ENCODE data around the gene TMEM217.

TMEM217 gene

GRCh38 chr6:37174515-37175331 is 83.2 kb downstream of the TMEM217 start:
- H3K9me3 ChIP-seq (ENCODE audit: insufficient read depth, low read length), result no peaks in the 10 kb centered on the region
- no peaks in the 10 kb centered on the region for H3K9me2 ChIP-seq (replicated peaks; ENCODE audit: insufficient read depth, low read length)
- peaks cover 46% of the 10 kb centered on the region for H3K79me2 ChIP-seq (ENCODE audit: insufficient read depth, low read length)
- peaks cover 35% of the 10 kb centered on the region for H4K20me1 ChIP-seq (ENCODE audit: low read depth, low read length)
- peaks cover 45% of the 10 kb centered on the region for H3K36me3 ChIP-seq (ENCODE audit: low read length)
- H3K9ac ChIP-seq (ENCODE audit: low read length), result no peak overlapping the region
- H2AFZ ChIP-seq (ENCODE audit: low read depth, low read length, severe bottlenecking), result no peak overlapping the region
- no peaks in the 10 kb centered on the region for H3K27me3 ChIP-seq (ENCODE audit: low read length)
- H3F3A ChIP-seq (ENCODE audit: insufficient read depth), result peaks cover 65% of the 10 kb centered on the region
- no peak overlapping the region for H3K4me3 ChIP-seq (ENCODE audit: insufficient read depth, low read length, poor library complexity, severe bottlenecking)
- peak overlapping the region; percentile 14 for H3K4me2 ChIP-seq (ENCODE audit: low read depth, low read length, poor library complexity, severe bottlenecking)
- TF ChIP-seq, protein P1, sequence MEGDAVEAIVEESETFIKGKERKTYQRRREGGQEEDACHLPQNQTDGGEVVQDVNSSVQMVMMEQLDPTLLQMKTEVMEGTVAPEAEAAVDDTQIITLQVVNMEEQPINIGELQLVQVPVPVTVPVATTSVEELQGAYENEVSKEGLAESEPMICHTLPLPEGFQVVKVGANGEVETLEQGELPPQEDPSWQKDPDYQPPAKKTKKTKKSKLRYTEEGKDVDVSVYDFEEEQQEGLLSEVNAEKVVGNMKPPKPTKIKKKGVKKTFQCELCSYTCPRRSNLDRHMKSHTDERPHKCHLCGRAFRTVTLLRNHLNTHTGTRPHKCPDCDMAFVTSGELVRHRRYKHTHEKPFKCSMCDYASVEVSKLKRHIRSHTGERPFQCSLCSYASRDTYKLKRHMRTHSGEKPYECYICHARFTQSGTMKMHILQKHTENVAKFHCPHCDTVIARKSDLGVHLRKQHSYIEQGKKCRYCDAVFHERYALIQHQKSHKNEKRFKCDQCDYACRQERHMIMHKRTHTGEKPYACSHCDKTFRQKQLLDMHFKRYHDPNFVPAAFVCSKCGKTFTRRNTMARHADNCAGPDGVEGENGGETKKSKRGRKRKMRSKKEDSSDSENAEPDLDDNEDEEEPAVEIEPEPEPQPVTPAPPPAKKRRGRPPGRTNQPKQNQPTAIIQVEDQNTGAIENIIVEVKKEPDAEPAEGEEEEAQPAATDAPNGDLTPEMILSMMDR (IDR thresholded peaks at IDR 0.05; ENCODE audit: insufficient read depth, low read length, poor library complexity, severe bottlenecking), result no peak
- TF ChIP-seq EZH2phosphoT487 (conservative IDR thresholded peaks at IDR 0.05; ENCODE audit: low read length), result no peak
- no peak overlapping the region for H3K27ac ChIP-seq (ENCODE audit: low read depth, low read length)

- peaks cover 45% of the 10 kb centered on the region for H3K36me3 ChIP-seq (ENCODE audit: low read length)
- peaks cover 35% of the 10 kb centered on the region for H4K20me1 ChIP-seq (ENCODE audit: low read depth, low read length)
- no peaks in the 10 kb centered on the region for H3K27me3 ChIP-seq (ENCODE audit: low read length)
Observed at GRCh38 chr6:37174196-37174514, 83.8 kb downstream of the TMEM217 start.

GRCh38 chr6:37173493-37174195 is 84.3 kb downstream of the TMEM217 start:
- Histone ChIP-seq H3K27ac (ENCODE audit: low read depth, low read length) (no peak overlapping the region), H3K4me2 (ENCODE audit: low read depth, low read length, poor library complexity, severe bottlenecking) (peak overlapping the region; percentile 89), H3K4me3 (ENCODE audit: insufficient read depth, low read length, poor library complexity, severe bottlenecking) (no peak overlapping the region), H3K27me3 (ENCODE audit: low read length) (no peaks in the 10 kb centered on the region), H4K20me1 (ENCODE audit: low read depth, low read length) (peaks cover 35% of the 10 kb centered on the region), H3K9me2 (replicated peaks; ENCODE audit: insufficient read depth, low read length) (no peaks in the 10 kb centered on the region), H3K36me3 (ENCODE audit: low read length) (peaks cover 45% of the 10 kb centered on the region), H3K9me3 (ENCODE audit: insufficient read depth, low read length) (no peaks in the 10 kb centered on the region), H2AFZ (ENCODE audit: low read depth, low read length, severe bottlenecking) (no peak overlapping the region), H3K9ac (ENCODE audit: low read length) (no peak overlapping the region; the same call in 1 of the 2 replicates), H3F3A (ENCODE audit: insufficient read depth) (peaks cover 69% of the 10 kb centered on the region), H3K79me2 (ENCODE audit: insufficient read depth, low read length) (peaks cover 46% of the 10 kb centered on the region)
- TF ChIP-seq EZH2phosphoT487 (conservative IDR thresholded peaks at IDR 0.05; ENCODE audit: low read length), result no peak
- TF ChIP-seq, protein P1 (IDR thresholded peaks at IDR 0.05; ENCODE audit: insufficient read depth, low read length, poor library complexity, severe bottlenecking), result no peak

More at GRCh38 chr6:37174196-37174514, 83.8 kb downstream of the TMEM217 start:
- Histone ChIP-seq H3F3A (ENCODE audit: insufficient read depth) (peaks cover 65% of the 10 kb centered on the region), H3K9me3 (ENCODE audit: insufficient read depth, low read length) (no peaks in the 10 kb centered on the region), H3K9me2 (replicated peaks; ENCODE audit: insufficient read depth, low read length) (no peaks in the 10 kb centered on the region), H3K79me2 (ENCODE audit: insufficient read depth, low read length) (peaks cover 46% of the 10 kb centered on the region), H3K9ac (ENCODE audit: low read length) (no peak overlapping the region), H3K27ac (ENCODE audit: low read depth, low read length) (no peak overlapping the region), H3K4me2 (ENCODE audit: low read depth, low read length, poor library complexity, severe bottlenecking) (peak overlapping the region; percentile 89), H3K4me3 (ENCODE audit: insufficient read depth, low read length, poor library complexity, severe bottlenecking) (no peak overlapping the region), H2AFZ (ENCODE audit: low read depth, low read length, severe bottlenecking) (no peak overlapping the region)
- no peak for TF ChIP-seq EZH2phosphoT487 (conservative IDR thresholded peaks at IDR 0.05; ENCODE audit: low read length)
- TF ChIP-seq, protein P1 (IDR thresholded peaks at IDR 0.05; ENCODE audit: insufficient read depth, low read length, poor library complexity, severe bottlenecking), result no peak

All from SU-DHL-6 (cell line).